Stomach (tissue), 9 donors: ENCODE data around the gene NISCH. TPM values are rescaled to one million over a fixed set of nuclear protein-coding genes. Genes with fewer than 3 reads are reported as not detected.

Experiments
- DNase-seq, 2 donors: peaks; one replicate each; pipeline versions ENCODE4 v3.0.0 to v3.0.0-alpha.2; 2013 to 2019
- H3K27ac ChIP-seq, 5 donors: fragments of 200-600 bp in 4 of 5; sonication (generic) in 4 of 5; one replicate each; pipeline ENCODE4 v1.5.1; 2013 to 2019; ENCODE audit warnings: mild to moderate bottlenecking in 1 of 5, moderate library complexity in 1 of 5
- H3K27me3 ChIP-seq, 3 donors: fragments of 200-600 bp; sonication (generic); one replicate each; pipeline ENCODE4 v1.5.1; 2017 to 2019; ENCODE audit warnings: mixed run types in 1 of 3
- H3K36me3 ChIP-seq, 4 donors: fragments of 200-600 bp; sonication (generic); 1 replicate in 3 of 4; 2 replicates in 1 of 4; pipeline ENCODE4 v1.5.1; 2016 to 2019
- H3K4me1 ChIP-seq, 4 donors: fragments of 200-600 bp; sonication (generic); one replicate each; pipeline ENCODE4 v1.5.1; 2016 to 2019
- H3K4me3 ChIP-seq, 4 donors: fragments of 200-600 bp; sonication (generic) in 3 of 4; one replicate each; pipeline ENCODE4 v1.5.1; 2016 to 2019; ENCODE audit warnings: mild to moderate bottlenecking in 1 of 4
- H3K9me3 ChIP-seq, 4 donors: fragments of 200-600 bp; sonication (generic); one replicate each; pipeline ENCODE4 v1.5.1; 2016 to 2019
- CTCF ChIP-seq, 7 experiments: fragments of 450-650 bp in 4 of 7; fragments of 200-600 bp in 3 of 7; sonication (generic) in 3 of 7; IDR thresholded peaks; one replicate each; pipeline ENCODE4 v1.5.1; 2016 to 2019; ENCODE audit warnings: antibody characterized with exemption in 7 of 7, control low read depth in 2 of 7, mild to moderate bottlenecking in 1 of 7
- EP300 ChIP-seq: sonication (generic); formaldehyde crosslinking; IDR thresholded peaks from one replicate; pipeline ENCODE4 v1.6.1; 2017; ENCODE audit warnings: antibody characterized with exemption
- POLR2A ChIP-seq, 4 donors: fragments of 450-650 bp; IDR thresholded peaks; one replicate each; pipeline ENCODE4 v1.6.1; 2016; ENCODE audit warnings: antibody characterized with exemption in 4 of 4, control low read depth in 2 of 4, mild to moderate bottlenecking in 1 of 4, moderate library complexity in 1 of 4
- POLR2AphosphoS5 ChIP-seq, 3 donors: sonication (generic); formaldehyde crosslinking; IDR thresholded peaks; one replicate each; pipeline ENCODE4 v1.6.1; 2016; ENCODE audit warnings: antibody characterized with exemption in 3 of 3
- WGBS, 5 donors: extraction: QIAGEN DNeasy Blood & Tissue Kit in 3 of 5; methylation state at CpG; one replicate each; pipeline versions ENCODE4 v1.1.5 to v1.1.7; 2013 to 2018; 5-methylcytosine and 5-hydroxymethylcytosine counted together
- intact Hi-C: fragments of 100-400 bp; cut with DNase I; formaldehyde crosslinking; loops from one replicate; pipeline ENCODE4 v1.15.1; 2023; ENCODE audit warnings: low total_unique reads
- polyA plus RNA-seq, 3 donors: library from polyadenylated mRNA; stranded (reverse); fragments of 200-250 nt; gene quantifications; one replicate each; pipeline ENCODE4 v1.2.3, GENCODE V29; 2013
- total RNA-seq, 5 donors: library from RNA; depleted of rRNA; stranded (reverse); fragments of >200 nt; gene quantifications; one replicate each; pipeline versions ENCODE4 v1.1.0 to v1.2.3, GENCODE V29; 2014 to 2016
- donor health status: healthy with polysubstance abuse.
- donor health status: Bipolar disorder and iron deficiency.
- donor health status: healthy.

The NISCH gene
- total and polyA plus RNA-seq, 8 donors: 18.3 to 456 (median 69.9) TPM

GRCh38 chr3:52423173-52423572 is 32.2 kb upstream of the NISCH start:
- no peaks in the 10 kb centered on the region for H3K4me1 ChIP-seq
- no peaks in the 10 kb centered on the region for H3K27me3 ChIP-seq
- H3K9me3 ChIP-seq: no peaks in the 10 kb centered on the region
- WGBS, 5 donors: 32 to 44% (median 41%) methylated on average over 5 of the region's 5 CpGs
- H3K4me3 ChIP-seq: no peak overlapping the region
- H3K36me3 ChIP-seq: peaks cover 0 to 16% (median 8%) of the 10 kb centered on the region in 4 donors
- intact Hi-C loops: no loop called here
- H3K27ac ChIP-seq: no peak overlapping the region
- DNase-seq: no peak
- TF ChIP-seq POLR2A (IDR thresholded peaks at IDR 0.05): no peak
- no peak for TF ChIP-seq CTCF (IDR thresholded peaks at IDR 0.05)
- no peak for TF ChIP-seq POLR2AphosphoS5 (IDR thresholded peaks at IDR 0.05)
- TF ChIP-seq EP300: no peak

- Histone ChIP-seq H3K4me1 (peaks cover 0 to 19% (median 3%) of the 10 kb centered on the region in 4 donors), H3K36me3 (no peaks in the 10 kb centered on the region), H3K27ac (no peak overlapping the region), H3K4me3 (no peak overlapping the region), H3K27me3 (no peaks in the 10 kb centered on the region), H3K9me3 (no peaks in the 10 kb centered on the region)
- intact Hi-C loops: no loop called here
- 14 to 18% (median 17%) methylated on average over 7 of the region's 7 CpGs for WGBS, 5 donors
- TF ChIP-seq CTCF (IDR thresholded peaks at IDR 0.05): peak in 5 of 7 experiments; percentile 55 to 84 (median 68)
- peak in 1 of 3 donors; percentile 48 for TF ChIP-seq POLR2AphosphoS5 (IDR thresholded peaks at IDR 0.05)
- TF ChIP-seq EP300: no peak
- peak; percentile 70 to 90 for DNase-seq
These were observed 27.0 kb upstream of the NISCH start for GRCh38 chr3:52428151-52429005.

- no peak for TF ChIP-seq POLR2AphosphoS5 (IDR thresholded peaks at IDR 0.05)
- TF ChIP-seq POLR2A (IDR thresholded peaks at IDR 0.05): no peak
- TF ChIP-seq CTCF (IDR thresholded peaks at IDR 0.05): no peak
- TF ChIP-seq EP300: no peak
- H3K9me3 ChIP-seq: no peaks in the 10 kb centered on the region
- no peaks in the 10 kb centered on the region for H3K27me3 ChIP-seq
- no peaks in the 10 kb centered on the region for H3K36me3 ChIP-seq
- DNase-seq: no peak
- H3K4me3 ChIP-seq: no peak overlapping the region
- H3K4me1 ChIP-seq: peaks cover 0 to 22% (median 3%) of the 10 kb centered on the region in 4 donors
- intact Hi-C loops: no loop called here
- 37 to 52% (median 42%) methylated on average over 3 of the region's 3 CpGs for WGBS, 5 donors
- H3K27ac ChIP-seq: no peak overlapping the region
These were observed 26.4 kb upstream of the NISCH start for GRCh38 chr3:52429031-52429430.

DNA sequence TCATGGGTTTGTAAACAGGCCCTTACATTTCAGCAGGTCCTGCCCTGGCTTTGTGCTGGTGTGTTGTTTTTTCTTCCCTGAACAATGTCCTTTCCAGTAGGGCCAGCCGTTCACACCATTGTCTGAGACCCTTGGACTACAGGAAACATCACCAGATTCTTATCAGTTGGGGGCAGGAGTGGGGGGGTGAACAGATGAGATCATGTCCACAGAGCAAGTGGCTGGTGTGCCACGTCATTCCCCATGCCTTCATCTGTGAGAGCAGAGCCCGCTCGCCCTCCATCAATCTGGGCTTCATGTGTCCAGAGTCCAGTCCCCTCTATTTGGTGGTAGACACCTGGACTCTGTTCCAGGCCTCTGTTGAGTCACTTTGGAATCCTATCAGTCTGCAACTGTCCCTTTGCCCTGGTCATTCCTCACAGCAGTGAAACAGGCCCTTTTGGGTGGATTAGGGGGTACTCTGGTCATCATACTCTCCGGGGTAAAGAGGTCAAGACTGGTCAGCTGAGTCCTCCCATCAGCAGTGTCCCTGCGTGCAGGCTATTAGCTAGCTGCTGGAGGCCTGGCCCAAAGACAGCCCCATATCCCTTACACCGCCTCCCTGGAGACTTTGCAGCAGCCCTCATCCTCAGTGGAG is 25.5 kb upstream of the NISCH start:
- no peaks in the 10 kb centered on the region for H3K27me3 ChIP-seq
- DNase-seq: no peak
- H3K9me3 ChIP-seq: no peaks in the 10 kb centered on the region
- H3K27ac ChIP-seq: peak overlapping the region in 1 of 5 donors; percentile 8
- no peak overlapping the region for H3K4me3 ChIP-seq
- peaks cover 0 to 22% (median 3%) of the 10 kb centered on the region in 4 donors for H3K4me1 ChIP-seq
- intact Hi-C loops: no loop called here
- H3K36me3 ChIP-seq: no peaks in the 10 kb centered on the region
- no peak for TF ChIP-seq POLR2A (IDR thresholded peaks at IDR 0.05)
- TF ChIP-seq POLR2AphosphoS5 (IDR thresholded peaks at IDR 0.05): no peak
- no peak for TF ChIP-seq EP300
- TF ChIP-seq CTCF (IDR thresholded peaks at IDR 0.05): no peak
- 78 to 86% (median 82%) methylated on average over 7 of the region's 7 CpGs for WGBS, 5 donors
